OCI-LY7 (cell line): Measurements from ENCODE around the gene CUEDC1. TPM values are rescaled to one million over a fixed set of nuclear protein-coding genes. Genes with fewer than 3 reads are reported as not detected.

Experiments
- BruUV-seq: library from RNA; stranded (reverse); fragments of 400-500 nt; replicated peaks from 2 replicates; lab custom pipeline; 2021; lab: Mats Ljungman, UMichigan
- CTCF ChIA-PET: fragments of 300-600 bp; sonication (Branson Sonifier 250); formaldehyde crosslinking; loops from one replicate; lab custom pipeline; 2022; ENCODE audit warnings: antibody characterized with exemption; ENCODE audit not compliant: unreplicated experiment; lab: Charles Lee
- POLR2A ChIA-PET: fragments of 300-600 bp; sonication (Branson Sonifier 250); formaldehyde crosslinking; loops from one replicate; lab custom pipeline; 2022; ENCODE audit warnings: antibody characterized with exemption; lab: Charles Lee
- DNase-seq: peaks from one replicate; pipeline ENCODE4 v3.0.0-alpha.2; 2015; ENCODE audit warnings: low spot score
- H2AFZ ChIP-seq: fragments of 200-600 bp; sonication (generic), shearing (Covaris generic); 2 replicates; pipeline ENCODE4 v1.6.1; 2014; ENCODE audit warnings: mild to moderate bottlenecking, antibody characterized with exemption, low read length, moderate library complexity
- H3K27ac ChIP-seq: fragments of 200-600 bp; sonication (generic); 2 replicates; pipeline ENCODE4 v1.5.1; 2014; ENCODE audit warnings: mixed run types, low read depth, mild to moderate bottlenecking, moderate library complexity, low read length, inconsistent platforms; ENCODE audit not compliant: poor library complexity, severe bottlenecking
- H3K36me3 ChIP-seq: fragments of 200-600 bp; sonication (generic); 2 replicates; pipeline ENCODE4 v1.6.1; 2014; ENCODE audit warnings: mild to moderate bottlenecking, antibody characterized with exemption, low read length, moderate library complexity, mixed read lengths; ENCODE audit not compliant: insufficient read depth
- H3K4me1 ChIP-seq: fragments of 200-600 bp; sonication (generic); 2 replicates; pipeline ENCODE4 v1.5.1; 2014; ENCODE audit warnings: mild to moderate bottlenecking, low read length; ENCODE audit not compliant: insufficient read depth, poor library complexity, severe bottlenecking
- H3K4me2 ChIP-seq: fragments of 200-600 bp; sonication (generic); 2 replicates; pipeline ENCODE4 v1.6.1; 2014; ENCODE audit warnings: mild to moderate bottlenecking, low read length
- H3K4me3 ChIP-seq: fragments of 200-600 bp; sonication (generic); 2 replicates; pipeline ENCODE4 v1.5.1; 2014; ENCODE audit warnings: mild to moderate bottlenecking, low read depth, low read length; ENCODE audit not compliant: poor library complexity, severe bottlenecking
- H3K79me2 ChIP-seq: fragments of 200-600 bp; sonication (generic); 2 replicates; pipeline ENCODE4 v1.6.1; 2016; ENCODE audit warnings: low read depth, mild to moderate bottlenecking, low read length, moderate library complexity, mixed read lengths; ENCODE audit not compliant: insufficient read depth
- H3K9me2 ChIP-seq: fragments of 200-600 bp; sonication (generic); 2 replicates; pipeline ENCODE4 v1.6.1; 2016; ENCODE audit warnings: mild to moderate bottlenecking, low read length, mixed read lengths; ENCODE audit not compliant: insufficient read depth
- H3K9me3 ChIP-seq: fragments of 200-600 bp; sonication (generic); 2 replicates; pipeline ENCODE4 v1.6.1; 2014; ENCODE audit warnings: mild to moderate bottlenecking, mixed run types, low read length, mixed read lengths
- H4K20me1 ChIP-seq: fragments of 200-600 bp; sonication (generic); 2 replicates; pipeline ENCODE4 v1.6.1; 2014; ENCODE audit warnings: mild to moderate bottlenecking, antibody characterized with exemption, low read length, moderate library complexity, mixed read lengths; ENCODE audit not compliant: insufficient read depth
- EZH2phosphoT487 ChIP-seq: fragments of 200-600 bp; sonication (generic); IDR thresholded peaks from 2 replicates; pipeline ENCODE4 v1.6.1; 2018; ENCODE audit warnings: low read depth, borderline replicate concordance, mild to moderate bottlenecking, mixed run types, antibody characterized with exemption, low read length, moderate library complexity, mixed read lengths
- intact Hi-C: fragments of 100-400 bp; cut with micrococcal nuclease; formaldehyde crosslinking; loops from one replicate; pipeline ENCODE4 v1.10.0; 2022; ENCODE audit not compliant: unreplicated experiment
- total RNA-seq, 2 experiments: library from RNA; depleted of rRNA in 1 of 2; stranded (reverse); fragments of >200 nt in 1 of 2; shearing (Covaris generic) in 1 of 2; gene quantifications; 2 replicates each; pipeline ENCODE4 v1.2.3, GENCODE V29; 2014 to 2022
- TF ChIP-seq, protein P1 (sequence below): fragments of 200-600 bp; sonication (generic); conservative IDR thresholded peaks from 2 replicates; pipeline ENCODE4 v1.5.1; 2014; ENCODE audit warnings: mild to moderate bottlenecking, antibody characterized with exemption, low read length, moderate library complexity, mixed read lengths

Gene CUEDC1
- total RNA-seq, 2 experiments from 2014 or later: 0.74 TPM; not detected in 1

DNA sequence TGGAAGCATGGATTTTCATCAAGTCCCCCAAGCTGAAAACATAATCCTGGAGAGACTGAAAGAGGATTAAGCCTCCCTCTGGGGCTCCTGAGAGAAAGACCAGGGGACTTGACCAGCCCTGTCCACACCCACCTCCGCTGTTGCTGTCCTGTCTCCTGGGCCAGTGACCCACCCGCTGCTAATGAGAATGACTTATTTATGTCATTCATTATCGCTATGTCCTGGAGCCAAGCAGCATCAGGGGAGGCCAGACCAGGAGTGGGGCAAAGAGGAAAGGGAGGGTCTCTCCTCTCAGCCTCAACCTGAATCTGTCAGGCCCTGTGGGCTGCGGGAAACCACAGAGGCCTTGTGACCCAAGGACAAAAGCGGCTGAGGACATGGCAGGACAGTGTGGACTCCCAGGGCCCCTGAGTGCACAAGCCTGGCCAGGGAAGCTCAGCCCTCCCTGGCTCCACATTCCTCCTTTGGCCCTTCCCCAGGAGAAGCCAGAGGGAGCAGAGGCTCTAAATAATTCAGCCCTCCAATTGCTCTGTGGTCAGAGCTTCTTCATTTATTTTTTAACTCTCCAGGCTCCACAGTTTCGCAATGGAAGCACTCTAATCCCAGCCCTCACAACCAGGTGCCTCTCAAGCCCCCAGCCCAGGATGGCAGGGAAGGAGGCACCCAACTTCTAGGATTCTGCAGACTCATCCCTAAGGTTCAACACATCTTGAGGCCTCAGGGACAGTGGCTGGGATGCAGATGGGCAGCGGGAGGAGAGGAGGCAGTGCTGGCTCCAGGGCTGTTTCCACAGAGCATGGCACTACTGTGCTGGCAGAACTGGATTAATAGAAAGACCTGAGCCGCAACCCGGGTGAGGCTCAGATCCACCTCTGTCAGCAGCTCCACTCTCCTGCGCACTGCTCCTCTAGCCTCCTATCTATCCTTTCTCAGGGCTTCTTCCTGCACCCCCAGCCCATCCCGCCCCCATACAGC is 19.1 kb downstream of the CUEDC1 start:
- BruUV-seq: no TSS peak
- no peak overlapping the region for H2AFZ ChIP-seq
- DNase-seq: no peak
- CTCF ChIA-PET: no interaction called here
- H3K27ac ChIP-seq: no peak overlapping the region
- H3K36me3 ChIP-seq: no peaks in the 10 kb centered on the region
- no peaks in the 10 kb centered on the region for H3K79me2 ChIP-seq
- TF ChIP-seq, protein P1, sequence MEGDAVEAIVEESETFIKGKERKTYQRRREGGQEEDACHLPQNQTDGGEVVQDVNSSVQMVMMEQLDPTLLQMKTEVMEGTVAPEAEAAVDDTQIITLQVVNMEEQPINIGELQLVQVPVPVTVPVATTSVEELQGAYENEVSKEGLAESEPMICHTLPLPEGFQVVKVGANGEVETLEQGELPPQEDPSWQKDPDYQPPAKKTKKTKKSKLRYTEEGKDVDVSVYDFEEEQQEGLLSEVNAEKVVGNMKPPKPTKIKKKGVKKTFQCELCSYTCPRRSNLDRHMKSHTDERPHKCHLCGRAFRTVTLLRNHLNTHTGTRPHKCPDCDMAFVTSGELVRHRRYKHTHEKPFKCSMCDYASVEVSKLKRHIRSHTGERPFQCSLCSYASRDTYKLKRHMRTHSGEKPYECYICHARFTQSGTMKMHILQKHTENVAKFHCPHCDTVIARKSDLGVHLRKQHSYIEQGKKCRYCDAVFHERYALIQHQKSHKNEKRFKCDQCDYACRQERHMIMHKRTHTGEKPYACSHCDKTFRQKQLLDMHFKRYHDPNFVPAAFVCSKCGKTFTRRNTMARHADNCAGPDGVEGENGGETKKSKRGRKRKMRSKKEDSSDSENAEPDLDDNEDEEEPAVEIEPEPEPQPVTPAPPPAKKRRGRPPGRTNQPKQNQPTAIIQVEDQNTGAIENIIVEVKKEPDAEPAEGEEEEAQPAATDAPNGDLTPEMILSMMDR: no peak
- no peak for TF ChIP-seq EZH2phosphoT487
- H3K4me1 ChIP-seq: peaks cover 21% of the 10 kb centered on the region
- H3K4me3 ChIP-seq: no peak overlapping the region
- no peaks in the 10 kb centered on the region; the same call in 1 of the 2 replicates for H4K20me1 ChIP-seq
- no peaks in the 10 kb centered on the region for H3K9me2 ChIP-seq
- intact Hi-C loops: no loop called here
- POLR2A ChIA-PET: interaction anchor here (0.5 to 0.6 kb wide), 2 partner anchors 9 to 822 kb away, joined by 3 read pairs; no protein-coding TSS in a partner anchor
- no peaks in the 10 kb centered on the region for H3K9me3 ChIP-seq
- no peak overlapping the region for H3K4me2 ChIP-seq

DNA sequence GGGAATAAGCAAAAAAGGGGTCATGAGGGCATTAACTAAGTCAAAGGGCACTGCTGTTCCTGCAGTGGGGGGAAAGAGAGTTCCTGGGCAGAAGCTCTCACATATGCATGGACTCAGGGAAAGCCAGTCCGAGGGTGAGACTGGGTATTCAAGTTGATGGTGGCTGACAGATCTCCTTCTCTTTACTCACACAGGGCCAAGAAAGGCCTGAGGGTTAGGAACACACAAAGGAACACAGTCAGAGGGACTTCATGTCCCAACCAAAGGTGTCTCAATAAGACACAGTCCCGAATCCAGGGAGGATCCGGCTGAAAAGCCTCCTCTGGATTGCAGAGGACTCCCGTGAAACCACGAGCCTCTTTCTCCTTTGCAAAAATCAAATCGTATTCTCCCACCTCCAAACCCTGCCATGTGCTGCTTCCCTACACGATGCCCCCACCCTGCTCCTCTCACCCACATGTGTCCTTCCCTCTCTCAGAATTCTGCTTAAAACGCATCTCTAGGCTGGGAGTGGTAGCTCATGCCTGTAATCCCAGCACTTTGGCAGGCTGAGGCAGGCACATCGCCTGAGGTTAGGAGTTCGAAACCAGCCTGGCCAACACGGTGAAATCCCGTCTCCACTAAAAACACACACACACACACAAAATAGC is 23.6 kb downstream of the CUEDC1 start:
- H2AFZ ChIP-seq: no peak overlapping the region
- H3K9me3 ChIP-seq: no peaks in the 10 kb centered on the region
- H3K9me2 ChIP-seq: no peaks in the 10 kb centered on the region
- POLR2A ChIA-PET: interaction anchor here (0.8 to 1.1 kb wide), 2 partner anchors 8 to 32 kb away, joined by 3 read pairs; no protein-coding TSS in a partner anchor
- no peak for DNase-seq
- no TSS peak for BruUV-seq
- H3K4me2 ChIP-seq: no peak overlapping the region
- no peaks in the 10 kb centered on the region for H3K36me3 ChIP-seq
- H3K4me3 ChIP-seq: no peak overlapping the region
- no peak overlapping the region for H3K27ac ChIP-seq
- CTCF ChIA-PET: no interaction called here
- intact Hi-C loops: no loop called here
- TF ChIP-seq, protein P1: no peak
- TF ChIP-seq EZH2phosphoT487: no peak
- H3K79me2 ChIP-seq: no peaks in the 10 kb centered on the region
- H4K20me1 ChIP-seq: no peaks in the 10 kb centered on the region
- no peaks in the 10 kb centered on the region for H3K4me1 ChIP-seq
